Esophagus squamous epithelium (tissue), 4 donors: Measurements from ENCODE around the gene GLMN.

ENCODE experiments used
- POLR2A ChIP-seq, 4 donors: fragments of 450-650 bp; IDR thresholded peaks; one replicate each; pipeline ENCODE4 v1.6.1; 2017; ENCODE audit warnings: antibody characterized with exemption in 4 of 4, mild to moderate bottlenecking in 4 of 4, moderate library complexity in 3 of 4
- TF ChIP-seq, protein P1 (sequence below), 6 experiments: fragments of 450-650 bp in 4 of 6; fragments of 200-600 bp in 2 of 6; sonication (generic) in 2 of 6; IDR thresholded peaks; one replicate each; pipeline ENCODE4 v1.5.1; 2016 to 2019; ENCODE audit warnings: antibody characterized with exemption in 6 of 6, mild to moderate bottlenecking in 4 of 6, moderate library complexity in 4 of 6

DNA sequence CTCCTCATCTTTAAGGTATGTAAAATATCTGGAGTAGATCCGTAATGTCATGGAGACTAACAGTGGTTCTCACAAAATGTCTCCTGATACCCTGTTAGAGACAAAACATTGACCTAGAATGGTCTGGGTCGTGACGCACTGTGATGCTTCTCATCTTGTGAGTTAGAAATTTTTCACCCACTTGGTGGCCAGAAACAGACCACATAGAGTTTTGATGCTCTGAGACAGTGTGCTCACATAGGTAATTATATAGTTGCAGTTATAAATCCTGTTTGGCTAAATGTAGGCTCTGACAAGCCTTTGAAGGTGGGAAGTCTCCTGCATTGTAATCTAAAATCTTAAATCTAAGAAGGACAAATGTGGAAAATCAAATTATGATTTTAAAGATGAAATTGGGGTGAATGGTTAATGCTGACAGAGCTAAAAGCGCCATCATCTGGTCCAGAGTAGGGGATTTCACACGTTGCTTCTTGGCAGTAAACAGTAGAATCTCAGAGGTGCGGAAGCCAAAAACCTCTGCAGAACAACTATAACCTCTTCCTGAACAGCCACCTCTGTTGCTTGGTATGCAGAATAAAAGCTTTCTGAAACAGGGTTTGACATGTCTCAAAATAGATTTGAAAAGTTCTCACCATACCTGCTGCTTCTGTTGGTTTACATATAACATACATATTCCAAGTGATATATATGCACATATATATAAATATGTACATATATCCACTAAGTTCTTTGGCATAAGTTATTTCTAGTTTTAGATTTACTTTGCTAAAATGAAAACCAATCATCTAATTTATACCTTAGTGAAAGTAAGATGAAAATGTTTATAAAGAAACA lies 17.2 kb upstream of the GLMN start:
- TF ChIP-seq, protein P1, sequence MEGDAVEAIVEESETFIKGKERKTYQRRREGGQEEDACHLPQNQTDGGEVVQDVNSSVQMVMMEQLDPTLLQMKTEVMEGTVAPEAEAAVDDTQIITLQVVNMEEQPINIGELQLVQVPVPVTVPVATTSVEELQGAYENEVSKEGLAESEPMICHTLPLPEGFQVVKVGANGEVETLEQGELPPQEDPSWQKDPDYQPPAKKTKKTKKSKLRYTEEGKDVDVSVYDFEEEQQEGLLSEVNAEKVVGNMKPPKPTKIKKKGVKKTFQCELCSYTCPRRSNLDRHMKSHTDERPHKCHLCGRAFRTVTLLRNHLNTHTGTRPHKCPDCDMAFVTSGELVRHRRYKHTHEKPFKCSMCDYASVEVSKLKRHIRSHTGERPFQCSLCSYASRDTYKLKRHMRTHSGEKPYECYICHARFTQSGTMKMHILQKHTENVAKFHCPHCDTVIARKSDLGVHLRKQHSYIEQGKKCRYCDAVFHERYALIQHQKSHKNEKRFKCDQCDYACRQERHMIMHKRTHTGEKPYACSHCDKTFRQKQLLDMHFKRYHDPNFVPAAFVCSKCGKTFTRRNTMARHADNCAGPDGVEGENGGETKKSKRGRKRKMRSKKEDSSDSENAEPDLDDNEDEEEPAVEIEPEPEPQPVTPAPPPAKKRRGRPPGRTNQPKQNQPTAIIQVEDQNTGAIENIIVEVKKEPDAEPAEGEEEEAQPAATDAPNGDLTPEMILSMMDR (IDR thresholded peaks at IDR 0.05), result no peak
- no peak for TF ChIP-seq POLR2A (IDR thresholded peaks at IDR 0.05)
